GM23338 (cell line): ENCODE data around the gene TPMT. TPM values are rescaled to one million over a fixed set of nuclear protein-coding genes. Genes with fewer than 3 reads are reported as not detected.

Source experiments
- ATAC-seq: fragments of 200-7000 bp; cut with Tn5 transposase; 3 replicates; pipeline ENCODE4 v1.9.1; 2020
- DNase-seq: peaks from one replicate; pipeline ENCODE4 v3.0.0-alpha.2; 2015; ENCODE audit warnings: low spot score
- H2AFZ ChIP-seq: fragments of 200-600 bp; sonication (generic); 2 replicates; pipeline ENCODE4 v1.8.0; 2016; ENCODE audit warnings: antibody characterized with exemption, mild to moderate bottlenecking, moderate library complexity
- H3F3A ChIP-seq: fragments of 200-600 bp; sonication (generic); replicated peaks from 2 replicates; pipeline ENCODE4 v1.8.0; 2017; ENCODE audit warnings: antibody characterized with exemption, mixed run types, low read depth
- H3K27ac ChIP-seq: fragments of 200-600 bp; sonication (generic); 2 replicates; pipeline ENCODE4 v1.6.1; 2016; ENCODE audit warnings: low read depth
- H3K27me3 ChIP-seq: fragments of 200-600 bp; sonication (generic); 2 replicates; pipeline ENCODE4 v1.8.0; 2016; ENCODE audit warnings: mild to moderate bottlenecking, mixed run types, moderate library complexity; ENCODE audit not compliant: insufficient read depth
- H3K36me3 ChIP-seq: fragments of 200-600 bp; sonication (generic); 2 replicates; pipeline ENCODE4 v1.8.0; 2016; ENCODE audit warnings: mild to moderate bottlenecking; ENCODE audit not compliant: insufficient read depth
- H3K4me1 ChIP-seq: fragments of 200-600 bp; sonication (generic); 2 replicates; pipeline ENCODE4 v1.8.0; 2016; ENCODE audit warnings: mild to moderate bottlenecking, moderate library complexity; ENCODE audit not compliant: insufficient read depth
- H3K4me2 ChIP-seq: fragments of 200-600 bp; sonication (generic); 2 replicates; pipeline ENCODE4 v1.7.1; 2017; ENCODE audit warnings: mixed run types
- H3K4me3 ChIP-seq: fragments of 200-600 bp; sonication (generic); 2 replicates; pipeline ENCODE4 v1.6.1; 2016; ENCODE audit warnings: mixed run types
- H3K79me2 ChIP-seq: fragments of 200-600 bp; sonication (generic); replicated peaks from 2 replicates; pipeline ENCODE4 v1.8.0; 2017; ENCODE audit warnings: mild to moderate bottlenecking; ENCODE audit not compliant: insufficient read depth
- H3K9me2 ChIP-seq: fragments of 200-600 bp; sonication (generic); 2 replicates; pipeline ENCODE4 v1.8.0; 2017; ENCODE audit not compliant: insufficient read depth
- H4K20me1 ChIP-seq: fragments of 200-600 bp; sonication (generic); replicated peaks from 2 replicates; pipeline ENCODE4 v1.8.0; 2017; ENCODE audit warnings: mild to moderate bottlenecking; ENCODE audit not compliant: insufficient read depth
- H3K27ac Mint-ChIP-seq: 2 replicates; pipeline ENCODE4 v1.8.0; 2020; ENCODE audit warnings: inconsistent platforms, mild to moderate bottlenecking, moderate library complexity, mixed read lengths
- H3K27me3 Mint-ChIP-seq: 3 replicates; pipeline ENCODE4 v1.8.0; 2022; ENCODE audit warnings: low read depth, mild to moderate bottlenecking, moderate library complexity, mixed read lengths, inconsistent platforms; ENCODE audit not compliant: insufficient read depth, poor library complexity
- H3K36me3 Mint-ChIP-seq: 3 replicates; pipeline ENCODE4 v1.8.0; 2021; ENCODE audit warnings: low read depth, mild to moderate bottlenecking, inconsistent platforms, moderate library complexity, mixed read lengths
- H3K4me1 Mint-ChIP-seq: 3 replicates; pipeline ENCODE4 v1.8.0; 2020; ENCODE audit warnings: mild to moderate bottlenecking, inconsistent platforms, mixed read lengths
- H3K4me3 Mint-ChIP-seq: 3 replicates; pipeline ENCODE4 v1.8.0; 2021; ENCODE audit warnings: moderate library complexity, mild to moderate bottlenecking, inconsistent platforms, mixed read lengths
- H3K9me3 Mint-ChIP-seq: 3 replicates; pipeline ENCODE4 v1.8.0; 2020; ENCODE audit warnings: moderate library complexity, mild to moderate bottlenecking, inconsistent platforms, mixed read lengths
- CREB1 ChIP-seq: fragments of 250-450 bp; sonication (Bioruptor Pico); IDR thresholded peaks from 2 replicates; pipeline ENCODE4 v1.5.0; 2020; ENCODE audit warnings: low read depth, mild to moderate bottlenecking, moderate library complexity
- CTCF ChIP-seq, 2 experiments: fragments of 200-600 bp in 1 of 2; sonication (generic) in 1 of 2; conservative IDR thresholded peaks; 2 replicates each; pipeline versions ENCODE4 v1.5.1 to v1.6.1; 2016 to 2017; ENCODE audit warnings: antibody characterized with exemption in 2 of 2, low read depth in 2 of 2, mild to moderate bottlenecking in 2 of 2, moderate library complexity in 1 of 2
- ETS1 ChIP-seq: IDR thresholded peaks from 2 replicates; pipeline ENCODE4 v1.6.1; 2016; ENCODE audit warnings: antibody characterized with exemption
- EZH2 ChIP-seq: fragments of 200-600 bp; sonication (generic); IDR thresholded peaks from one replicate; pipeline ENCODE4 v1.8.0; 2017; ENCODE audit warnings: antibody characterized with exemption, mild to moderate bottlenecking, low read depth; ENCODE audit not compliant: unreplicated experiment
- EZH2phosphoT487 ChIP-seq: fragments of 200-600 bp; sonication (generic); IDR thresholded peaks from one replicate; pipeline ENCODE4 v1.8.1; 2018; ENCODE audit warnings: antibody characterized with exemption; ENCODE audit not compliant: unreplicated experiment
- JUNB ChIP-seq: IDR thresholded peaks from one replicate; pipeline ENCODE4 v1.6.1; 2016; ENCODE audit warnings: antibody characterized with exemption; ENCODE audit not compliant: unreplicated experiment
- NANOG ChIP-seq: IDR thresholded peaks from 2 replicates; pipeline ENCODE4 v1.6.1; 2016; ENCODE audit warnings: antibody characterized with exemption, borderline replicate concordance
- POLR2AphosphoS5 ChIP-seq: IDR thresholded peaks from 2 replicates; pipeline ENCODE4 v1.6.1; 2016; ENCODE audit warnings: antibody characterized with exemption, low read depth
- REST ChIP-seq: IDR thresholded peaks from one replicate; pipeline ENCODE4 v1.6.1; 2018; ENCODE audit warnings: antibody characterized with exemption; ENCODE audit not compliant: unreplicated experiment
- STAT1 ChIP-seq: IDR thresholded peaks from one replicate; pipeline ENCODE4 v1.6.1; 2016; ENCODE audit warnings: antibody characterized with exemption; ENCODE audit not compliant: unreplicated experiment
- ZNF114 ChIP-seq: fragments of 250-450 bp; sonication (Bioruptor Pico); IDR thresholded peaks from 2 replicates; pipeline ENCODE4 v1.5.0; 2020; ENCODE audit warnings: mild to moderate bottlenecking, moderate library complexity
- ZNF331 ChIP-seq: fragments of 250-450 bp; sonication (Bioruptor Pico); IDR thresholded peaks from 2 replicates; pipeline ENCODE4 v1.5.0; 2020; ENCODE audit warnings: low read depth, mild to moderate bottlenecking, moderate library complexity
- ZNF462 ChIP-seq: fragments of 250-450 bp; sonication (Bioruptor Pico); IDR thresholded peaks from 2 replicates; pipeline ENCODE4 v1.5.0; 2020; ENCODE audit warnings: mild to moderate bottlenecking, moderate library complexity
- polyA plus RNA-seq: library from polyadenylated mRNA; unstranded; fragments of >200 nt; fragmentation: Nextera tagmentation; extraction: Ambion mirVana; gene quantifications from 2 replicates; pipeline ENCODE4 v1.2.1, GENCODE V29; 2016
- total RNA-seq: library from RNA; depleted of rRNA; stranded (reverse); fragments of >200 nt; shearing (Covaris generic); gene quantifications from 2 replicates; pipeline ENCODE4 v1.2.3, GENCODE V29; 2014

TPMT gene
- total and polyA plus RNA-seq, 2 experiments from 2014 or later: 19.5 to 21.6 TPM

GRCh38 chr6:18080544-18080943 is 74.3 kb downstream of the TPMT start:
- no peaks in the 10 kb centered on the region for H4K20me1 ChIP-seq
- ATAC-seq (no peak), DNase-seq (no peak)
- H3K4me2 ChIP-seq: no peak overlapping the region
- no peaks in the 10 kb centered on the region for H3K4me1 ChIP-seq
- H3K36me3 ChIP-seq: no peaks in the 10 kb centered on the region
- peaks cover 2% of the 10 kb centered on the region; the same call in 2 of the 3 replicates for H3K9me3 Mint-ChIP-seq
- H3K4me3 Mint-ChIP-seq: no peak overlapping the region
- H3K4me3 ChIP-seq: no peak overlapping the region
- H3F3A ChIP-seq: no peaks in the 10 kb centered on the region
- H2AFZ ChIP-seq: no peak overlapping the region
- no peaks in the 10 kb centered on the region; the same call in 2 of the 3 replicates for H3K4me1 Mint-ChIP-seq
- H3K27me3 ChIP-seq: no peaks in the 10 kb centered on the region
- no peak overlapping the region for H3K27ac ChIP-seq
- peaks cover 3% of the 10 kb centered on the region; the same call in 1 of the 2 replicates for H3K9me2 ChIP-seq
- no peaks in the 10 kb centered on the region for H3K36me3 Mint-ChIP-seq
- no peaks in the 10 kb centered on the region for H3K79me2 ChIP-seq
- no peak overlapping the region for H3K27ac Mint-ChIP-seq
- TF ChIP-seq REST (no peak), EZH2phosphoT487 (no peak), CREB1 (no peak), STAT1 (no peak), POLR2AphosphoS5 (no peak), ETS1 (no peak), ZNF331 (CRISPR knock-in tag) (no peak), EZH2 (no peak), ZNF462 (CRISPR knock-in tag) (no peak), ZNF114 (no peak), CTCF (conservative IDR thresholded peaks at IDR 0.05; ENCODE audit: low read depth in 2 of 2) (no peak), NANOG (no peak), JUNB (no peak)
- H3K27me3 Mint-ChIP-seq: no peaks in the 10 kb centered on the region
